Measurements from ENCODE around the gene NTRK2.

The NTRK2 gene

DNA sequence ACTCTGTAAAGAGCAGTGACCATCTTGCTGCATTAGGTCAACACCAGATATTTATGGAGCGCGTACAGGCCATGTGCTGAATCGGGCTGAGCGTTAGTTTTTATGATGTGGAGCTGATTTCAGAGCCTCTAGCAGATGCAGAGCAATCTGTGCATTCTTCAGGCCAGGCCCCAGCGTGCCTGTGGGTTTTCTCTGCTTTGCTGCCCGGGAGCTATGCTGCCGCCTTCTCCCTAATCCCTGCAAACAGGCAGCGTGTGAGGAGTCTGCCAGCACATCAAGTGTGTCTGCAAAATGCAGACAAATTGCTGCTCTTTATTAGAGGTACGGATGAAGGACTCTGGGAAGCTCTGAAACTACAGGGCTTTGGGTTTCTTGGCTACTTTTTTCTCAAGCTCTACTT lies 170.0 kb downstream of the NTRK2 start:
- Histone ChIP-seq H3K27ac (ENCODE audit: low read depth, low read length) (no peak overlapping the region), H3K27me3 (ENCODE audit: control insufficient read depth, low read length) (no peaks in the 10 kb centered on the region)

DNA sequence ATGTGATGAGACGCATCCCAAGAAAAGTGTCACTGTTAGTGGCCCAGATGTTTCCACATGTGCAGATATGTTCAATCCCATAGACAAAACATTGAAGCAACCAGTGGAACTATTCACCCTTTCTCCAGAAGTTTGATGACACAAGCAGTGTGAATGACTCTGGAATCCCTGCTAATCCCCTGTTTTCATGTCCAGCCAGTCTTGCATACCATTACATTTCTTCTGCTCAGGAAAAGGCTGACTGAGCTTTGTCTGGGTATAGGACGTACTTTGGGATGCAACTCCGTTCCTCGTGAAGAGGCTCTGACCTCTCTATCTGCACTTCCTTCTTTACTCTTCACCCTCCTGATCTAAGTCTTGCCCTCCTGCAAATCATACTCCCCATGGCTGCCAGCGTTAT lies 172.4 kb downstream of the NTRK2 start:
- Histone ChIP-seq H3K9me2 (replicated peaks; ENCODE audit: control insufficient read depth, low read length) (no peaks in the 10 kb centered on the region), H3F3A (ENCODE audit: control insufficient read depth, insufficient read depth) (no peaks in the 10 kb centered on the region), H4K20me1 (ENCODE audit: control insufficient read depth, insufficient read depth, low read depth, low read length) (no peaks in the 10 kb centered on the region), H3K4me1 (ENCODE audit: control insufficient read depth, low read length) (no peaks in the 10 kb centered on the region), H3K79me2 (ENCODE audit: control insufficient read depth, low read length) (no peaks in the 10 kb centered on the region), H3K9me3 (ENCODE audit: control insufficient read depth, insufficient read depth, low read length) (no peaks in the 10 kb centered on the region), H3K4me3 (ENCODE audit: low read length) (no peak overlapping the region), H3K27ac (ENCODE audit: low read depth, low read length) (no peak overlapping the region), H3K27me3 (ENCODE audit: control insufficient read depth, low read length) (no peaks in the 10 kb centered on the region), H3K36me3 (ENCODE audit: control insufficient read depth, low read length) (no peaks in the 10 kb centered on the region), H3K4me2 (ENCODE audit: low read length) (no peak overlapping the region)
- TF ChIP-seq EZH2phosphoT487 (IDR thresholded peaks at IDR 0.05; ENCODE audit: borderline replicate concordance, low read length) = no peak
- TF ChIP-seq, protein P1, sequence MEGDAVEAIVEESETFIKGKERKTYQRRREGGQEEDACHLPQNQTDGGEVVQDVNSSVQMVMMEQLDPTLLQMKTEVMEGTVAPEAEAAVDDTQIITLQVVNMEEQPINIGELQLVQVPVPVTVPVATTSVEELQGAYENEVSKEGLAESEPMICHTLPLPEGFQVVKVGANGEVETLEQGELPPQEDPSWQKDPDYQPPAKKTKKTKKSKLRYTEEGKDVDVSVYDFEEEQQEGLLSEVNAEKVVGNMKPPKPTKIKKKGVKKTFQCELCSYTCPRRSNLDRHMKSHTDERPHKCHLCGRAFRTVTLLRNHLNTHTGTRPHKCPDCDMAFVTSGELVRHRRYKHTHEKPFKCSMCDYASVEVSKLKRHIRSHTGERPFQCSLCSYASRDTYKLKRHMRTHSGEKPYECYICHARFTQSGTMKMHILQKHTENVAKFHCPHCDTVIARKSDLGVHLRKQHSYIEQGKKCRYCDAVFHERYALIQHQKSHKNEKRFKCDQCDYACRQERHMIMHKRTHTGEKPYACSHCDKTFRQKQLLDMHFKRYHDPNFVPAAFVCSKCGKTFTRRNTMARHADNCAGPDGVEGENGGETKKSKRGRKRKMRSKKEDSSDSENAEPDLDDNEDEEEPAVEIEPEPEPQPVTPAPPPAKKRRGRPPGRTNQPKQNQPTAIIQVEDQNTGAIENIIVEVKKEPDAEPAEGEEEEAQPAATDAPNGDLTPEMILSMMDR (IDR thresholded peaks at IDR 0.05; ENCODE audit: low read depth, low read length, poor library complexity, severe bottlenecking) = no peak

More for the DNA sequence above, 170.0 kb downstream of the NTRK2 start:
- Histone ChIP-seq H3K4me2 (ENCODE audit: low read length) (no peak overlapping the region), H3K79me2 (ENCODE audit: control insufficient read depth, low read length) (no peaks in the 10 kb centered on the region), H3F3A (ENCODE audit: control insufficient read depth, insufficient read depth) (no peaks in the 10 kb centered on the region), H3K9me2 (replicated peaks; ENCODE audit: control insufficient read depth, low read length) (no peaks in the 10 kb centered on the region), H3K9me3 (ENCODE audit: control insufficient read depth, insufficient read depth, low read length) (no peaks in the 10 kb centered on the region), H4K20me1 (ENCODE audit: control insufficient read depth, insufficient read depth, low read depth, low read length) (no peaks in the 10 kb centered on the region), H3K4me1 (ENCODE audit: control insufficient read depth, low read length) (no peaks in the 10 kb centered on the region), H3K4me3 (ENCODE audit: low read length) (no peak overlapping the region), H3K36me3 (ENCODE audit: control insufficient read depth, low read length) (no peaks in the 10 kb centered on the region)
- TF ChIP-seq EZH2phosphoT487 (IDR thresholded peaks at IDR 0.05; ENCODE audit: borderline replicate concordance, low read length) = no peak
- TF ChIP-seq, protein P1 (IDR thresholded peaks at IDR 0.05; ENCODE audit: low read depth, low read length, poor library complexity, severe bottlenecking) = no peak

DNA sequence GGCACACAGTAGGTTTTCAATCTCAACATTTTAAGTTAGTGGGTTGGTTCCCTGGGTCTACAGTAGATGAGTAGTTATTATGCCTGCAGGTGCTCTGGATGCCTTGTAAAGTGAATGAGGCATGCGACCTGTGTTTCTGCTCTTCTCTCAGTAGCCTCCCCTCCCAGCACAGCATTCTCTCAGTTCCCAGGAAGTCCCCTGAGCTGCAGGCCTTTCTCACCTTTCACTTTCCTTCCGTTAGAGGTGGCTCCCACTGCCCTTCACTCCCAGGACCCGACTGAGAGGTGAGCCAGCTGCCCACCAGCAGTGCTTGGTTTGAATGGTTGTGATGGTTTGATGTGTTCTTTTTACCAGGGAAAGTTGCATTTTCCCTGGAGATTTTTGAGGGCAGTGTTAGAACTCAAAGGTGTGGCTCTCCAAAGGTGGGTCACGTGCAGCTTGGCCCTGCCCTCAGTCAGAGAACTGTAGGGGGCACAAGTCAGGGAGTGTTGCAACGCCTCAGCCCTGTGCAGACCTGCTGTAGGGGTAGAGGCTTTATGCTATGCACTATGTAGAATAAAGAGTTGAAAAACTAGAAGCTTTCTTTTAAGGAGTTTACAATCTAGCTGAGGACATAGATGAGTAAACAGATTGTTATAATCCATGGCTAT lies 173.8 kb downstream of the NTRK2 start:
- no peak overlapping the region for H3K4me3 ChIP-seq (ENCODE audit: low read length)
- no peaks in the 10 kb centered on the region for H4K20me1 ChIP-seq (ENCODE audit: control insufficient read depth, insufficient read depth, low read depth, low read length)
- TF ChIP-seq, protein P1 (IDR thresholded peaks at IDR 0.05; ENCODE audit: low read depth, low read length, poor library complexity, severe bottlenecking) = no peak
- no peak for TF ChIP-seq EZH2phosphoT487 (IDR thresholded peaks at IDR 0.05; ENCODE audit: borderline replicate concordance, low read length)

More for the DNA sequence above, 173.8 kb downstream of the NTRK2 start:
- H3K4me2 ChIP-seq (ENCODE audit: low read length) = no peak overlapping the region
- H3K79me2 ChIP-seq (ENCODE audit: control insufficient read depth, low read length) = no peaks in the 10 kb centered on the region
- H3K27me3 ChIP-seq (ENCODE audit: control insufficient read depth, low read length) = no peaks in the 10 kb centered on the region
- no peaks in the 10 kb centered on the region for H3F3A ChIP-seq (ENCODE audit: control insufficient read depth, insufficient read depth)
- H3K4me1 ChIP-seq (ENCODE audit: control insufficient read depth, low read length) = no peaks in the 10 kb centered on the region
- no peaks in the 10 kb centered on the region for H3K9me3 ChIP-seq (ENCODE audit: control insufficient read depth, insufficient read depth, low read length)
- H3K9me2 ChIP-seq (replicated peaks; ENCODE audit: control insufficient read depth, low read length) = no peaks in the 10 kb centered on the region
- no peak overlapping the region for H3K27ac ChIP-seq (ENCODE audit: low read depth, low read length)
- H3K36me3 ChIP-seq (ENCODE audit: control insufficient read depth, low read length) = no peaks in the 10 kb centered on the region
